Astrocyte of the hippocampus (primary cell): ENCODE results near the gene PHETA2.
A peak's percentile ranks its signal among the peaks of the same experiment; 100 is the strongest.
"Not testable (repeated sequence)": the region's sequence is repeated elsewhere in the genome, so short reads cannot be mapped to it uniquely, and the experiment has no call there.

Source experiments
- DNase-seq: peaks from one replicate; pipeline ENCODE4 v3.0.0; 2011; ENCODE audit warnings: low read depth, low spot score

The PHETA2 gene

GRCh38 chr22:42069801-42070516 lies 4.1 kb upstream of the PHETA2 start:
- DNase-seq, result no peak

- peak; percentile 98 for DNase-seq
Measured at GRCh38 chr22:42070517-42071422, 3.3 kb upstream of the PHETA2 start, which contains the start of gene NAGA. TSS of gene NAGA (minus strand) at chr22:42070812. CDS start at chr22:42070297, 515 bp downstream.

- not testable (repeated sequence) for DNase-seq
Measured at GRCh38 chr22:42071508-42071907, 2.5 kb upstream of the PHETA2 start.

- DNase-seq, result no peak
Measured at GRCh38 chr22:42072606-42073330, 1.3 kb upstream of the PHETA2 start.

- no peak for DNase-seq
Measured at GRCh38 chr22:42073621-42074041, 417 bp upstream of the PHETA2 start.

- no peak for DNase-seq
Measured at GRCh38 chr22:42074846-42075676, 1.0 kb downstream of the PHETA2 start.

GRCh38 chr22:42076764-42077485 lies 2.9 kb downstream of the PHETA2 start:
- no peak for DNase-seq

- DNase-seq, result no peak
Measured at GRCh38 chr22:42077486-42078125, 3.6 kb downstream of the PHETA2 start.

GRCh38 chr22:42078469-42079318 lies 4.6 kb downstream of the PHETA2 start:
- no peak for DNase-seq

GRCh38 chr22:42079319-42080251 lies 5.5 kb downstream of the PHETA2 start, which contains the start of gene SMDT1:
TSS of gene SMDT1 (plus strand) at chr22:42079700. CDS start at chr22:42079769, 69 bp downstream.
- DNase-seq, result peak; percentile 99

- DNase-seq, result peak; percentile 59
Measured at GRCh38 chr22:42080287-42080686, 6.2 kb downstream of the PHETA2 start.

GRCh38 chr22:42083119-42083518 lies 9.1 kb downstream of the PHETA2 start:
- no peak for DNase-seq

GRCh38 chr22:42084874-42085273 lies 10.8 kb downstream of the PHETA2 start:
- DNase-seq, result no peak

GRCh38 chr22:42086051-42086450 lies 12.0 kb downstream of the PHETA2 start:
- no peak for DNase-seq

- DNase-seq, result peak; percentile 99
Measured at GRCh38 chr22:42090596-42091454, 16.8 kb downstream of the PHETA2 start, which contains the start of gene NDUFA6. TSS of gene NDUFA6 (minus strand) at chr22:42090772. CDS start at chr22:42090744, 28 bp downstream.

- no peak for DNase-seq
Measured at GRCh38 chr22:42091455-42091782, 17.4 kb downstream of the PHETA2 start.

GRCh38 chr22:42101199-42101598 lies 27.2 kb downstream of the PHETA2 start:
- no peak for DNase-seq
